Uterus (tissue), 2 donors: ENCODE results near the gene LRIG1.

Experiments used
- CTCF ChIP-seq, 4 experiments: fragments of 200-600 bp in 2 of 4; fragments of 450-650 bp in 2 of 4; sonication (generic) in 2 of 4; IDR thresholded peaks; one replicate each; pipeline ENCODE4 v1.5.1; 2016 to 2019; ENCODE audit warnings: antibody characterized with exemption in 4 of 4, mild to moderate bottlenecking in 2 of 4, moderate library complexity in 1 of 4
- POLR2A ChIP-seq, 2 donors: fragments of 450-650 bp; IDR thresholded peaks; one replicate each; pipeline ENCODE4 v1.6.1; 2016; ENCODE audit warnings: antibody characterized with exemption in 2 of 2, mild to moderate bottlenecking in 1 of 2, moderate library complexity in 1 of 2

GRCh38 chr3:66404197-66404596 lies 96.6 kb downstream of the LRIG1 start:
- TF ChIP-seq POLR2A (IDR thresholded peaks at IDR 0.05), result no peak
- TF ChIP-seq CTCF (IDR thresholded peaks at IDR 0.05), result no peak
